CD4-positive, alpha-beta T cell treated with Interleukin-17A for 4 hours (primary cell): ENCODE results near the gene WDR45B.
A peak's percentile ranks its signal among the peaks of the same experiment; 100 is the strongest.
"Not testable (repeated sequence)": the region's sequence is repeated elsewhere in the genome, so short reads cannot be mapped to it uniquely, and the experiment has no call there.

Source experiments
- DNase-seq: peaks from one replicate; pipeline ENCODE4 v3.0.0-alpha.2; 2020; ENCODE audit warnings: mixed read lengths

Gene WDR45B

GRCh38 chr17:82598256-82599119, 49.8 kb downstream of the WDR45B start:
- no peak for DNase-seq

- DNase-seq: no peak
Observed at GRCh38 chr17:82596837-82597672, 51.2 kb downstream of the WDR45B start.

GRCh38 chr17:82596296-82596695, 51.9 kb downstream of the WDR45B start:
- no peak for DNase-seq

DNA sequence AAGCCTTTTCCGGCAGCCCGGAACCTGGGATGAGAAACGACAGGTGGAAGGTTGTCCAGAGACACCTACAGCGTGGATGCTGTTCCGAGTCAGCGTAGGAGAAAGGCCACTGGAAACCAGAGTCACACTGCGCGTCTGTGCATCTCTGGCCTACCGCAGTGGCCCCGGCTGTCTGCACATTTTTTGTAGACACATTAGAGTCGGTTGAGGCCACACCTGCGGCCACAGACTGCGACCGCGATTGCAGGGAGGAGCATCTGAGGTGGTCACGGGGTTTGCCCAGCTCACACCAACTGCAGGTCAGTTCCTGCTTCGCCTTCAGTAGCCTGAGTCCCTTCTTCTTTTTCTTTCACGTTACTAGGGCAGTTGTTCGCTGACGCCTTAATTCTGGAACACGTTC, 52.4 kb downstream of the WDR45B start:
- no peak for DNase-seq

DNA sequence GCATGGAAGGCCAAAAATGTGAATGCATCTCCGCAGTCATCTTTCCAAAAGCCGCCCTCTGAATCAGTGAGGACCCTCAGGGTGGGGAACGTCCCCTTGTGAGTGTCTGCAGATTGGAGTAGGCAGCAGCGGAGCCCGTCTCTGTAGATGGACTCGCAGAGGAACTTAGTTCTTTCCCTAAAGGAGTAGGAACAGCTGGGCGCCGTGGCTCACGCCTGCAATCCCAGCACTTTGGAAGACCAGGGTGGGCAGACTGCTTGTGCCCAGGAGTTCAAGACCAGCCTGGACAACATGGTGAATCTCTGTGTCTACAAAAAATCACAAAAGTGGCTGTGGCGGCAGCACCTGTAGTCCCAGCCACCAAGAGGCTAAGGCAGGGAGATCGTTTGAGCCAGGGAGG, 53.7 kb downstream of the WDR45B start:
- no peak for DNase-seq

- DNase-seq: no peak
Observed at GRCh38 chr17:82593590-82594087, 54.6 kb downstream of the WDR45B start.

- DNase-seq: peak; percentile 60
Observed at GRCh38 chr17:82592767-82593589, 55.3 kb downstream of the WDR45B start.

DNA sequence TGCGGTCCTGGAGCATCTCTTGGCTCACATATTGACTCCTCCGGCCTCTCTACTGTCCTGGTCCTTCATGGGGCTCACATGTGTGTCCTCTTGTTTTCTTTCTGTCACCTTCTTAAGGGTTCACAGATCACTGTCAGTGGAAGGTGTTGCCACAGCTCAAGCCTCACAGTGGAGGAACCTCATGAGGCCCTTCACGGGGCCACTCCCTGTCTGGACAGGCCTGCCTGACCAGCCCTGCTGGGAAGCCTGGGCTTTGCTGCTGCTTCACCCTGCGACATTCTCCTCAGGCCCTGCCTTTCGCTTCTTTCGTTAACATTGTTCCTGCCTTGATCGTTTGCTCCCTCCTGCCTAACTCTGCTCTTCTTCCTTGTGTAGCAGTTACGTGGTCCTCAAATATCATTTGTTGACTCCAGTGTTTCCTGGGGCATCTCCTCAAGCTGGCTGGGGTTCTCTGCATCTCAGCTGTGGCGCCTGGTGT, 55.9 kb downstream of the WDR45B start:
- no peak for DNase-seq

DNA sequence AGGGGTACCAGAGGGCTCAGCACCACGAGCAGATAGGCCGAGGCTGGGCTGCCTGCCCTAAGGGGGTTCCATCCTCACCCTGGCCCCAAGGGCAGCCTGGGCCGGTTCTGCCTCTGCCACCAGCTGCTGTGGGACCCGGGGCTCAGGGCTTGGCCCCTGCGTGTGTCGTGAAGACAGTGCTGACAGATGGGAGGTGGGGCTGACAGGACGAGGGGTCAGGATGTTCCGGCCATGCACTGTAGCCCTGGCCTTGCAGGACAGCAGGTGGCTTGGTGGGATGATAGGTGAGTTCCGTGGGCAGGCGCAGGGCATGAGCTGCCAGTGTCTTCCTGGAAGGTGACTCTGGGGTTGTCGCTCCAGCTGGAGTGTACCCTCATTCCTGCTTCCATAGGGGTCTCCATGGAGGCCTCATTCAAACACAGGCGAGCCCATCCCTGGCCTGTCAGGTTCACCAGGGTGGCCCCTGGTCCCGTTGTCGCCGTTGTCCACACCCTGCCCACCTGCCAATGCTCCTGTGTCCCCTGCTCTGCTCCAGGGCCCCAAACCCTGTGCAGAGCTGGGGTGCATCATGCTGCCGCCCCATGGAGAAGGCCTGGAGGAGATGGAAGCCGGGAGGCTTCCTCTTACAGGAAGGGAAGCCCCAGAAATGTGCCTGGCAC, 57.2 kb downstream of the WDR45B start:
- no peak for DNase-seq

- DNase-seq: no peak
Observed at GRCh38 chr17:82590216-82590615, 58.0 kb downstream of the WDR45B start.

DNA sequence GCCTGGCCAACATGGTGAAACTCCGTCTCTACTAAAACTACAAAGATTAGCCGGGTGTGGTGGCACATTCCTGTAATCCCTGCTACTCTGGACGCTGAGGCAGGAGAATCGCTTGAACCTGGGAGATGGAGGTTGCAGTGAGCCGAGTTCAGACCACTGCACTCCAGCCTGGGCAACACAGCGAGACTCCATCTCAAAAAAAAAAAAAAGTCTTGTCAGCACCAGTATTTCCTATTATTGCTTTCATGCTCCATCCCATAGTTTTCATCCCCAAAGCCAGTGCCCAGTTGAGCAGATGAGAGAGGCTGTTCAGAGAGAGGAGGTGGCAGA, 58.4 kb downstream of the WDR45B start:
- DNase-seq: no peak

DNA sequence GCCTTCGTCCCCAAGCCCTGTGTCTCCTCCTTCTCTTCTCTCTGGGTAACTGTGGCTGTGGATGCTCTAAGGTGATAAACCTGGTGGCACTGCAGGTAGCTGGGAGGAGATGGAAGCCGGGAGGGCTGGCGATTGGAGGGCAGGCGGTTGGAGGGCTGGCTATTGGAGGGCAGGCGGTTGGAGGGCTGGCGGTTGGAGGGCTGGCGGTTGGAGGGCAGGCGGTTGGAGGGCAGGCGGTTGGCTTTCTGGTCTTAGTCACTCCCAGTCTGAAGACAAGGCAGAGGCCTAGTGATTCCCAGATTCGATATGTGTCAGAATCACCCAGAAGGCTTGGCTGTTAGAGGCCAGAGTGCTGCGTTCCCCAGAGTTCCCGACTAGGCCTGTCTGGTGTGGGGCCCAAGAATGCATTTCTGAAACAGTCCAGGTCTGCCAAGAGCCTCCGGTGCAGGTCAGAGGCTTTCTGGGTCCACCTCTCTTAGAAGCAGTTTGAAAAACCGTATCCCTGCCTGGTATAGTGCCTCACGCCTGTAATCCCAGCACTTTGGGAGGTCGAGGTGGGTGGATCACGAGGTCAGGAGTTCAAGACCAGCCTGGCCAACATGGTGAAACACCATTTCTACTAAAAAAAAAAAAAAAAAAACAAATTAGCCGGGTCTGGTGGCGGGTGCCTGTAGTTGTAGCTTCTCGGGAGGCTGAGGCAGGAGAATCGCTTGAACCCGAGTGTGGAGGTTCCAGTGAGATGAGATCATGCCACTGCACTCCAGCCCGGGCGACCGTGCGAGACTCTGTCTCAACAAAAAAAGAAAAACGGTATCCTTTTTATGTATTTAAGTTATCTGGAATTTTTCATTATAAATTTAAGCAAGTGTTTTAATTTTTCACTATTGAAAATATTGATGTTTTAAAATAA, 59.7 kb downstream of the WDR45B start:
- DNase-seq: no peak

- no peak for DNase-seq
Observed at GRCh38 chr17:82587234-82588086, 60.8 kb downstream of the WDR45B start.

DNA sequence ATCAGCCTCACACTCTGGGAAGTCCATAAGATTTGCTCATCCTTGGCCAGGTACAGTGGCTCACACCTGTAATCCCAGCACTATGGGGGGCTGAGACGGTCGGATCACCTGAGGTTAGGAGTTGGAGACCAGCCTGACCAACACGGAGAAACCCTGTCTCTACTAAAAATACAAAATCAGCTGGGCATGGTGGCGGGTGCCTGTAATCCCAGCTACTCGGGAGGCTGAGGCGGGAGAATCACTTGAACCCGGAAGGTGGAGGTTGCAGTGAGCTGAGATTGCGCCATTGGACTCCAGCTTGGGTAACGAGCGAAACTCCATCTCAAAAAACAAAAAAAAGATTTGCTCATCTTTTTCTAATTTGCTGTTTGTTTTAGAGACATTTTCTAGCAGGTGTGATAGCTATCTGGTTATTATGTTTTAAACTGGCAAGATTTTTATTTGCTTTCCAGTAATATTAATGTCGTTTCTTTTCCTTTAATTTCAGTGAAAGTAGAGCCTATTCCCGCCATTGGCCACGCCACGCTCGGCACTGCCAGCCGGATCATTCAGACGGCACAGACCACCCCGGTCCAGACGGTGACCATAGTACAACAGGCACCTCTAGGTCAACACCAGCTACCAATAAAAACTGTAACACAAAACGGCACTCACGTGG, 61.5 kb downstream of the WDR45B start:
- DNase-seq: no peak

GRCh38 chr17:82585935-82586575, 62.2 kb downstream of the WDR45B start:
- peak; percentile 41 for DNase-seq

DNA sequence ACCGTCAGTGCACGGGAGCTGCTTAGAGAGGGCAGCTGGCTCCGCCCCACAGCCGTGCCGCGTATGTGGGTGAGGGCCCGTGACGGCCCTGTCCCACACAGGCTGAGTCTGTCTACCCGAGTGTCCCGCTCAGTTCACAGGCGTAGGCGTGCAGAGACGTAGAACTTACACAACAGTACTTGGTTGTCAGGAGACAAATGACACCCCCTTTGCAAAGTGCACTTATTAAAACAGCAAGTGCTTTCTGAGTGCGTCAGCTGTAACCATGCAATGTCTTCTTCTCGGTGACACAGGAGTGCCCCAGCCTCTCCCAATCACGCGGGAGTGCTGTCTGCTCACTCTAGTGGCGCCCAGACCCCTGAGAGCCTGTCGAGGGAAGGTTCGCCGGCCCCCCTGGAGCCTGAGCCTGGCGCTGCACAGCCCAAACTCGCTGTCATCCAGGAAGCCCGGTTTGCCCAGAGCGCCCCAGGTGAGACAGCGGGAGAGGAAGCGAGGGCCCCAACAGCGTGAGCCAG, 64.5 kb downstream of the WDR45B start:
- no peak for DNase-seq

DNA sequence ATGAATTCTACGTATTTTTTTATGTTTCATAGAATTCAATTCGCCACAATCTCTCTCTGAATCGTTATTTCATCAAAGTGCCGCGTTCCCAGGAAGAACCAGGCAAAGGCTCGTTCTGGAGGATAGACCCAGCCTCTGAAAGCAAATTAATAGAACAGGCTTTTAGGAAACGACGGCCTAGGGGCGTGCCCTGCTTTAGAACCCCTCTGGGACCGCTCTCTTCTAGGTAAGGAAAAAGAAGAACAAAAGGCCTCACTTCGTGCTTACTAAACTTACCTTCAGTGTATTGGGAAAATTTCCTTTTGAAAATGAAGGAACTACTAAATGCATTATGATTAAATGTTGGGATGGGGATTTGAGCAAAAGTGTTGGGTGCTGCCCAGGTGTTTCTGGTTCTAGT, 65.5 kb downstream of the WDR45B start:
- no peak for DNase-seq

GRCh38 chr17:82582213-82582612, 66.0 kb downstream of the WDR45B start:
- no peak for DNase-seq

GRCh38 chr17:82579969-82580368, 68.3 kb downstream of the WDR45B start:
- DNase-seq: not testable (repeated sequence)
